ENCODE measurements around the gene FOXP1.

Gene FOXP1

DNA sequence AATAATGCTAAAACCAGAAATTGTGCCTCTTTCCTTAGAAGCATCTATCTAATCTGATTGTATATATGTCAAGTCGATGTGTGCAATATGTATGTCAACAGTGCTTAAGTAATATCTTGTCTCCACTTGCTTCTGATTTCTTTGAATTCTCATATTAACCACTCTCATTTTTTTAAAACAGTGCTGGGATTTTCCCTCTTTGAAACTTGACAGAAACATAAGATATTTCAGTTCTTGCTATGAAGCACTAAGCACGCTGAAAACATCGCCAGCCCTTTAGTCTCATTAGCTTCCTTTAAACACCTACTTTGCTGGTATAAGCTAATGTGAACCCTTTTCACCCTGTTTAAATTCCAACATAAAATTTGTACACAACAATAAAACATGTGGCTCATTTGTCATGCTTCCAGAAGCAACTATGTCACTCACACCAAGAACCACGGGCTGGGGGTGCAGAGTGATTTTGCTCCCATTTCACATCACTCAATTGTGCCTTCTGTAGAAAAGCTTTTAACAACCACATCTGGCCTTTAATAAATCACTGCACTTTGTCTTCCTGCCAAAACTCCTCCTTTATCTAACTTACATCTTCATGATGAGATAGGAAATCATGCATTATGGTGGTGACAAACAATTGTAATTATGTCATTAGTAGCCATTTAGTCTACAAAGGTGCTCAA, 185.2 kb downstream of the FOXP1 start:
- no peaks in the 10 kb centered on the region for H3K9me3 ChIP-seq (ENCODE audit: control insufficient read depth, insufficient read depth, low read length)
- H3K9ac ChIP-seq (ENCODE audit: low read depth, low read length), result no peak overlapping the region
- no peaks in the 10 kb centered on the region for H3K4me1 ChIP-seq (ENCODE audit: insufficient read depth, low read length)
- H3K36me3 ChIP-seq (ENCODE audit: insufficient read depth, low read length), result no peaks in the 10 kb centered on the region

DNA sequence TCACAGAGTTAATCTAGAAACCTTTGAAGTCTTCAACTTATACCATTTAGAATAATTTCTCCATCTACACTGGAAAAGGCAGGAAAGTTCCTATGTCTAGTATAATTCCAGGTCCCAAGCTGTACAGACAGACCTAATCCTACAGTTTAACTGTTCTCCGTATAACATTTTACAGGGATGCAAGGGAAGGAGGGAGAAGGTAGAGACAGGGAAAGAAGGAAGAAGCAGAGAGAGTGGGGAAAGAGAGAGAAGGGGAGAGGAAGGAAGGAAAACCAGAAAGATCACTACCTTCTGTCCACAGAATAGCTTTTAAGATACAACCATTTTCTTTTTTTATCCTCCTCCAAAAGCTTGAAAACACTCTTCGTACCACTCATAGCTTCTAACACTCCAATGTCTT, 185.8 kb downstream of the FOXP1 start:
- Histone ChIP-seq H3K4me1 (ENCODE audit: insufficient read depth, low read length) (no peaks in the 10 kb centered on the region), H3K9ac (ENCODE audit: low read depth, low read length) (no peak overlapping the region), H3K9me3 (ENCODE audit: control insufficient read depth, insufficient read depth, low read length) (no peaks in the 10 kb centered on the region), H3K36me3 (ENCODE audit: insufficient read depth, low read length) (no peaks in the 10 kb centered on the region)

DNA sequence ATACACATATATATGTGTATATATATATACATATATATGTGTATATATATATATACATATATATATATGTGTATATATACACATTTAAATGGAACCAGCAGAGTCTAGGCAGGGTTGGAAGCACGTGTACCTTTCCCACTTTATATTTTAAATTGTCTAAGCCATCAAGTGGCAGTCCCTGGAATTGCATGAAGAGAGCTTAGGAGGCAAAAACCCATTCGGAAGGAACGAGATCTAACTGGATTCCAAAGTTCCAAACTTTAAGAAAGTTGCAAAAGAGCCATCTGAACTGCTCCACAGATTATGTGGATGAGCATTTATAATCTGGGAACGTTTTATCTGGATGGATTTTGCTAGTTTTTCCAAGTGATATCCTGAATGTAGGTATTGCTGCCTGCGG, 186.5 kb downstream of the FOXP1 start:
- no peaks in the 10 kb centered on the region for H3K4me1 ChIP-seq (ENCODE audit: insufficient read depth, low read length)
- no peak overlapping the region for H3K9ac ChIP-seq (ENCODE audit: low read depth, low read length)

DNA sequence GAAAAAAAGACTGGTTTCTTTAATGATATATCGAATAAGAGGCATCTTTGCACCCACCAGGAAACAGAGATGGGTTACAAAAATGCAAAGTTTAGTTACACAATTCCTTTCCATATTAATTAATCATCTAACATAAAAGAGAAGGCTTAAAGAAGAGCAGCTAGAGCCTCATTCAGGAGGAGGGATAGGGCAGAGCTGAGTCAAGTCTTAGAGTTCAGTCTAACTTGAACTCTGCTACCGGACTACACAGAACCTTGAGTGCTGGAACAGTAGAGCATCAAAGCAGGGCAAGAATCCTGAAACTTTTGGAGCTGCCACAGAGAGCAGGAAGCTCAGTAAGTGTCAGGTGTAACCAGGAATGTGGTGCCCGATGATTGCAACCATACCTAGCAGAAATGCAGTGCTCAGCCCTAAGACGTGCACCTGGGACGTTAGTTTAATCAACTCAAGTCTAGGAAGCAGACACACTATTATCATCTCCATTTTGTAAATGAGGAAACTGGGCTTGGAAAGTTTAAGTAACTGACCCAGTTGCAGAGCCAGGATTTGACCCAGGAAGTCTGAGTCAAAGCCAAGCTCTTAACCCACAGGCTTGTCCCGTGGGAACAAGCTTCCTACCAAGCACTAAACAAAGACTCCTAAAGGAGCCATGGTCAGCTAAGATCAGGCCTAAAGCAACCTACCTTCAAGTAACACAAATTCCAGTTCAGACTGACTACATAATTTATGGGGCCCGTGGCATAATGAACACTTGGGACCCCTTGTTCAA, 187.4 kb downstream of the FOXP1 start:
- Histone ChIP-seq H3K9ac (ENCODE audit: low read depth, low read length) (no peak overlapping the region), H3K9me3 (ENCODE audit: control insufficient read depth, insufficient read depth, low read length) (no peaks in the 10 kb centered on the region), H3K36me3 (ENCODE audit: insufficient read depth, low read length) (no peaks in the 10 kb centered on the region), H3K4me1 (ENCODE audit: insufficient read depth, low read length) (no peaks in the 10 kb centered on the region; the same call in 1 of the 2 replicates)

More for the DNA sequence above, 186.5 kb downstream of the FOXP1 start:
- Histone ChIP-seq H3K9me3 (ENCODE audit: control insufficient read depth, insufficient read depth, low read length) (no peaks in the 10 kb centered on the region), H3K36me3 (ENCODE audit: insufficient read depth, low read length) (no peaks in the 10 kb centered on the region)

DNA sequence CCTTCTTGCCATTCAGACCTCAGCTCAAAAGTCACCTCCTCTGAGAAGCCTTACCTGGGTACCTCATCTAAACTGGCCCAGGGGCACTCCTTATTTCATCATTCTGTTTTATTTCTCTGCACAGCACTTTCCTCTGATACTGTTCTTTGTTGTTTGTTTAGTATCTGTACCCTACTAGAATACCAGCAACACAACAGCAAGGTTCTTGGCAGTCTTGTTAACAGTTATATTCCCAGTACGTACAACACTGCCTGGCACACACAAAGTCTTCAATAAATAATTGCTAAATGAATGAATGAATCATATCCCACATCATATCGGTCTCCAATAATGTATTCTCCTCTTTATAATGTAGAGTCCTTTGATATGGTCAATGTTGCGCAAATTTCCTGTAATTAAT, 188.1 kb downstream of the FOXP1 start:
- Histone ChIP-seq H3K9me3 (ENCODE audit: control insufficient read depth, insufficient read depth, low read length) (no peaks in the 10 kb centered on the region), H3K4me1 (ENCODE audit: insufficient read depth, low read length) (peaks cover 4% of the 10 kb centered on the region), H3K36me3 (ENCODE audit: insufficient read depth, low read length) (no peaks in the 10 kb centered on the region), H3K9ac (ENCODE audit: low read depth, low read length) (no peak overlapping the region)

DNA sequence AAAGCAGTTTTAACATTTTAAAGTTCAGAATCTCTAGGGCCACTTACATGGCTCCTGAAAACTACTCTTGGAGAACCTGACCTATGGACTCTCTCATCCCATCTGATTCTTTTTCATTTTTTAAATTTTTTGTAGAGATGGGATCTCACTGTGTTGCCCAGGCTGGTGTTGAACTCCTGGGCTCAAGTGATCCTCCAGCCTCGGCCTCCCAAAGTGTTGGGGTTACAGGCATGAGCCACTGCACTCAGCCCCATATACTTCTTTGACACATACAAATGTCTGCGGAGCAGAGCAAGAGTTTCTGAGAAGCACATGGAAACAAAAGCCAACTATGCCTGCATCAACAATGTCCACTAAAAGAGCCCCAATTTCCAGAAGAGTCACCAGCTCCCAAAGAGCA, 189.8 kb downstream of the FOXP1 start:
- Histone ChIP-seq H3K9ac (ENCODE audit: low read depth, low read length) (no peak overlapping the region), H3K9me3 (ENCODE audit: control insufficient read depth, insufficient read depth, low read length) (no peaks in the 10 kb centered on the region), H3K36me3 (ENCODE audit: insufficient read depth, low read length) (no peaks in the 10 kb centered on the region), H3K4me1 (ENCODE audit: insufficient read depth, low read length) (peaks cover 16% of the 10 kb centered on the region)

DNA sequence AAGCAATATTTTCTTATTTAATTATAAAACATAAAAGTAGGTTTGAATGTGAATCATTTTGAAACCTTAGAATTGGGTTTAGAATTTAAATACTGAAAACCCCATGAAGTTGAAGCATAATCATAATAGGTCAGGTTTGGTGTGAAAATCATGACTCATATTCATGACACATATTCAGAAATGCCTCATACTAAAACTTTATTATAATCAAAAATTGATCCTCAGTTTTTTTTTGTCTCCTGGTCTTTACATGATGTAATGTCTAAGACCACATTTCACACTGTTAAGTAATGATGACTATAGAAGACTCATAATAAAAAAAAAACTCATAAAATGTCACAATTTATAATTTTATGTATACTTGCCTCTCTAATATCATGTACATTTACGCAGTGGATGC, 190.4 kb downstream of the FOXP1 start:
- no peaks in the 10 kb centered on the region for H3K36me3 ChIP-seq (ENCODE audit: insufficient read depth, low read length)
- no peaks in the 10 kb centered on the region for H3K9me3 ChIP-seq (ENCODE audit: control insufficient read depth, insufficient read depth, low read length)
- peaks cover 16% of the 10 kb centered on the region for H3K4me1 ChIP-seq (ENCODE audit: insufficient read depth, low read length)
- no peak overlapping the region for H3K9ac ChIP-seq (ENCODE audit: low read depth, low read length)

DNA sequence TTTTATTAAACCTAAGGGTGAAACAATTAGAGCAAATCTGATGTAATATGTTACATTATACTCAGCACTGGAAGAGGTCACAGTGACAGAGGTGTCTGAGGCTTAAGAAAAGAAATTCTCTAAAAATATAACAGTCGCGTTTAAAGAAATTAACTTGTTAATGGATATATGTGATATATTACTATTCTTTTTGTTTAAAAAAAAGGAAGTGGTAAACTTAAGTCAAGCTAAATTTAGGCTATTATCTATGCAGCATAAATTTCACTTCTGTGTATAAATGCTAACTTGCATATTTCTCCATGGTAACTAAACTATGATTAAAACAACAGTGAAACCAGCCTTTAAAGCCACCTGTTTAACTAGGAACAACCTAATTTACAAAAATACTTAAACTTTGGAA, 191.3 kb downstream of the FOXP1 start:
- Histone ChIP-seq H3K36me3 (ENCODE audit: insufficient read depth, low read length) (no peaks in the 10 kb centered on the region), H3K9ac (ENCODE audit: low read depth, low read length) (no peak overlapping the region), H3K4me1 (ENCODE audit: insufficient read depth, low read length) (peaks cover 16% of the 10 kb centered on the region), H3K9me3 (ENCODE audit: control insufficient read depth, insufficient read depth, low read length) (no peaks in the 10 kb centered on the region)

DNA sequence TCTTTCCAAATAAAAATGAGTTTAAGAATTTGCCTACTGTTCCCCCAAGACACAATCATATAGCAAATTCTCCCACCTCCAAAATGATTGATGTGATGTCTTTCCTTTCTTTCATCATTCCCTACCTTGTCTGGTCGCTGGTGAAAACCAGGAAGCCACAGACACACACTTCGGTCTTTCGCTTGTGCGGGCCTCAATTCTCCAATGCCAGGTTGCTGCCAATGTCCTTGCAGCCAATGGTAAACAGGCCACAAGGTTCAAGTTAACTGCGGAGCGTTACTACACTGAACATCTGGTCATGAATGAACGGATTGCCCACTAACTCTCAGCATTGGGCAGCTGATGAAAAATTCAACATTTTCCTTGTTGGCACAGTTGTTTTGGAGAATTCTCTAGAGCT, 192.2 kb downstream of the FOXP1 start:
- Histone ChIP-seq H3K9me3 (ENCODE audit: control insufficient read depth, insufficient read depth, low read length) (no peaks in the 10 kb centered on the region), H3K4me1 (ENCODE audit: insufficient read depth, low read length) (peaks cover 16% of the 10 kb centered on the region), H3K36me3 (ENCODE audit: insufficient read depth, low read length) (no peaks in the 10 kb centered on the region), H3K9ac (ENCODE audit: low read depth, low read length) (no peak overlapping the region)

DNA sequence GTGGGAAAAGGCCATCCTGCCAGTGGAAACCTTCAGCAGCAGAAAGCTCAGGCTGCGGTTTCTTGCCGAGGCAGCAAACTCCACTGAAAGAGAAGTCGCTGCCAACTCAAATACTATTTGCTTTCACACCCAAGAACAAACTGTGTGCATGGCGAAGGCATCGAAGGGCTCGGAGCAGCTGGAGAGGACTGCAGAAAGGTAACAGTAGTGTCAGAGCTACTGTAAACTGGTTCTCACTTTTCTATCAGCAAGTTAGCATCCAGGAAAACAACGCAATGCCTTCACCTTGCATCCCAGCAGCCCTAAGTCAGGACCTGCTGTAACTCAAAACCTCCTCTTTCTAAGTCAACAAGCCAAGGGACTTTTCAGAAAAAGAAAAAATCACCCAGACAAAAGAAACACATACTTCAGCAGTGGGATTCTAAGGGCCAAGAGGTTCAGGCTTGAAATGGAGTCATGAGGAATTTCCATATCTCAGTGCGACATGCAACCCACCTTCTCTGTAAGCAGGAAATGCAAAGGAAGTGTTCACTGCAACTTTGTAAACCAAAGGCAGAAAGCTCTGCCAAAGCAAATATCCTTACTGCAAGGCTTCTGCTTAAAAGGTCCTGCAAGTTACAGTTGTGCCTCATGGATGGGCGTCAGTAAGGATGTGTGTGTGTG, 193.5 kb downstream of the FOXP1 start:
- Histone ChIP-seq H3K9me3 (ENCODE audit: control insufficient read depth, insufficient read depth, low read length) (no peaks in the 10 kb centered on the region), H3K4me1 (ENCODE audit: insufficient read depth, low read length) (peaks cover 19% of the 10 kb centered on the region), H3K36me3 (ENCODE audit: insufficient read depth, low read length) (no peaks in the 10 kb centered on the region), H3K9ac (ENCODE audit: low read depth, low read length) (no peak overlapping the region)

DNA sequence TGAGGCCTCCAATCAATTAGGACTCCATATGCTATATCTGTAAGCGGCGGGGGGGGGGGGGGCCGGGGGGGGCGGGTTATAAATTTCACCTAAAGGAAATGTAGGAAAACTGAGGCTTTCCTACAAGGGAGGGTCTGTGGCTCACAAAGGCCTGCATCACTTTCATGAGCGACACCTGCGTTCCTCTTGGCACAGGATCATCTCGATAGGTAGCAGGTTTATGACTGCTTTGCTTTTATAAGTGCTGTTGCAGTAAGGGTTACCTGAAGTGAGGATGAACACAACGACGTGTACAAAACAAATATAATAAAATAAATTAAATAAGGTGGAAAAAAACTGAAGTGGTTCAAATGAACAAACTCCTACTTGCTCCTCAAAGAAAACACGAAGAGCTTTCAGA, 194.3 kb downstream of the FOXP1 start:
- Histone ChIP-seq H3K36me3 (ENCODE audit: insufficient read depth, low read length) (no peaks in the 10 kb centered on the region), H3K9ac (ENCODE audit: low read depth, low read length) (no peak overlapping the region), H3K4me1 (ENCODE audit: insufficient read depth, low read length) (peaks cover 28% of the 10 kb centered on the region), H3K9me3 (ENCODE audit: control insufficient read depth, insufficient read depth, low read length) (no peaks in the 10 kb centered on the region)

DNA sequence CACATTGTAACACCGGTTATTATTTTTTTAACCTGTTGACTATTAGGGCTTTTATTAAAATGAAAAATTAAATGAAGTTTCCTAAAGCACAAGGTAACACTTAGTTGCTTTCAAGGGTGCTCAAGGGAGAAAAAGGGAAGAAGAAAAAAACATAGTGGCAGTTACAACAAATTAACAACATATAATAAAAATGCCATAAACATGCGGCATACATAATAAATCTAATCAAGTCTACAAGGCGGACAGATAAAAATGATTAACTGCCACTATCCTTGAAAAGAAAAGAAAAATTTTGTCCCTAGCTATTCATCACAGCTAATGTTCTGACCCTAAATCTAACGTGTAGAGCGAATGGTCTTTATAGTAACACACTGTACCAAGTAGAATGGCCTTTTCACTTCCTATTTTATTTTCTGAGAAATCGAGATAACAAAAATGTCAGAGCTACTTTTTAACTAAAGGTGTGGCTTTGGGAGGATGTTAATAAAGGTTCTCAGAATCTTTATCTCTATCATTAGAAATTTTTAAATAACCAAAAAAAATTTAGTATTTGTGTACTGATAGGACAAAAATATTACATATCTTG, 194.9 kb downstream of the FOXP1 start:
- H3K4me1 ChIP-seq (ENCODE audit: insufficient read depth, low read length), result peaks cover 30% of the 10 kb centered on the region
- no peak overlapping the region for H3K9ac ChIP-seq (ENCODE audit: low read depth, low read length)
- no peaks in the 10 kb centered on the region for H3K9me3 ChIP-seq (ENCODE audit: control insufficient read depth, insufficient read depth, low read length)
- no peaks in the 10 kb centered on the region for H3K36me3 ChIP-seq (ENCODE audit: insufficient read depth, low read length)

DNA sequence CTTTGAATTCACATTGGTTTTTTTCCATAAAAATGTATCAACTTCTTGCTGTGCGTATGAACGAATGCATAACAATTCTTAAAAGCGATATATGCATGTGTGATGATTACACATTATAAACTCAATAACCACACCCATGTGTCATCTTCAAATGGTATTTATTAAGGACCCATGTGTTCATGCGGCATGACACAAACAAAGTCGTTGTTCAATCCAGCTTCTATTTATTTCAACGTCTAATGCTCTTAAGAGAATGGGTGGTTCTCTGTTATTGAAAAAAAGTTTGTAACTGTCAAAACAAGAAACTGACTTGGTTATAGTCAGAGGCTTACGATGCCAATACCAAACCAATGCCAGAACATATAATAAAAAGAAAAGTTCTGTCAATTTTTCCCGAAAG, 195.9 kb downstream of the FOXP1 start:
- H3K9ac ChIP-seq (ENCODE audit: low read depth, low read length), result no peak overlapping the region

DNA sequence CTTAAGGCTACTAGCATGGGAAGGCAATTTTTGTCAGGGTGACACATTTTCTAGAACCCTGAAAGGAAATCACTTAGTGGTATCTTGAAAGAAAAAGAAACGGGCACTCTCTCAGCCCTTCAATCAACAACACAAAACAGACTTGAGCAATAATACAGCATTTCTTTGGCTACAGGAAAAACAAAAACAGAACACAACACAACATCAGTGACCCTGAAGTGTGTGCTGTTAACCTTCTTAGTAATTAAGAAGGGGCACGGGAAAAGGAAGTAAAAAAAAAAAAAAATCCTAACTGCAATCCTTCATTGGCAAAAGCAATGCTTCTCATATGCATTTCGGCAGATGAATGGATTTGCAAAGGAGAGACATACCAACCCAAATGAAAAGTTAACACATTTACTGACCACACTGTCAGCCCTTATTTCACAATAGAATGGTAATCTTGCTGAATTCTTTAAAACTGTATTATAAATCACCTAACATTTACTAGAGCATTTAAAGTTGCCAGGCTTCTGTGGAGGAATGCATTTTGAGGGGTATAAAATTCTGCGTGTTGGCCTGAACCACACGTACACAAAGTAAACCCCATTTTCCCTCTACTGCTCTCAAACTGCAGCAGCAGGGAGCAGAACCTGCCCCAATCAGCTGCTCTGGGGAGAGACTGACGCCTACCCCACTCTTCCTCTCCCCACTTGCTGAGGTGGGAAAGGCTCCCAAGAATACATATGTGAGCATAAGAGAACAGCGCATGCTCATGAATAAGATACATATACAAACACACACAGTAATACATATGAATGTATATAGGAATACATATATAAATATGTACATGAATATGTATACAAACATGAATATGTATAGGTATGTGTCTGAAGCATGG, 198.5 kb downstream of the FOXP1 start:
- Histone ChIP-seq H3K4me1 (ENCODE audit: insufficient read depth, low read length) (peaks cover 22% of the 10 kb centered on the region), H3K36me3 (ENCODE audit: insufficient read depth, low read length) (no peaks in the 10 kb centered on the region), H3K9me3 (ENCODE audit: control insufficient read depth, insufficient read depth, low read length) (no peaks in the 10 kb centered on the region), H3K9ac (ENCODE audit: low read depth, low read length) (no peak overlapping the region)

More for the DNA sequence above, 195.9 kb downstream of the FOXP1 start:
- H3K9me3 ChIP-seq (ENCODE audit: control insufficient read depth, insufficient read depth, low read length), result no peaks in the 10 kb centered on the region
- H3K4me1 ChIP-seq (ENCODE audit: insufficient read depth, low read length), result peaks cover 30% of the 10 kb centered on the region
- H3K36me3 ChIP-seq (ENCODE audit: insufficient read depth, low read length), result no peaks in the 10 kb centered on the region
